CD4-positive, alpha-beta T cell treated with Interleukin-15 for 1 hour (primary cell): ENCODE measurements around the gene FAM131C.
"Not testable (repeated sequence)": the region's sequence is repeated elsewhere in the genome, so short reads cannot be mapped to it uniquely, and the experiment has no call there.

ENCODE experiments used
- DNase-seq: peaks from one replicate; pipeline ENCODE4 v3.0.0-alpha.2; 2020

The FAM131C gene

DNA sequence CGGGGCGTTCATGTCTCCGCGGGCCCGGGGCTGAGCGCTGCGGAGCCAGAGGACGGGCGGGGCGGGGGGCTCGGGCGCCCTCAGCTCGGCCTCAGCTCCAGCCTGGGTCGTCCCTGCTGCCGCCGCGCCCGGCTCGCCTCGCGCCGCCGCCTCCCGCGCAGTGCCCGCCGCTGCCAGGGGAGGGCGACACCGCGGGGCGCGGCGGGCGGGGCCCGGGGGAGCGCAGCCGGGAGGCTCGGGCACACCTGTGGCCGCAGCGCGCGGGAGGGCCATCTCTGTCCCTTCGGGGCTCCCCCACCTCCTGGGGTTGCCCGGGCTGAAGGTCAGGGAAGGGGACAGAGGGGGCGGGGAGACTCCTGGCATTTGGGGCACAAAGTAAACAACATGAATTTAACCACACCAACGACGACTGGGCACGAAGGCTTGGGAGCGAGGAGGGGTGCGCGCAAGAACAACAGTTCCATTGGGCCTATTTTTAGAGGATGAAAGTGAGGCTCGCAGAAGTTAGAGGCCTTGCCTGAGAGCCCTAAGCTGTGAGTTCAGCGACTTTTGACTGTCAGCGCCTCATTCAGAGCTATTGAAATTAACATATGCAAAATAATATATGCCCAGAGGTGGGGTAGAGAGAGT lies at the start of gene FAM131C:
Gene FAM131C, minus strand, starts transcription at position 162 of the 630 bp plus-strand sequence. CDS start 209 bp downstream, outside the sequence.
- no peak for DNase-seq

GRCh38 chr1:16122916-16123315 lies 49.5 kb upstream of the FAM131C start:
- no peak for DNase-seq

DNA sequence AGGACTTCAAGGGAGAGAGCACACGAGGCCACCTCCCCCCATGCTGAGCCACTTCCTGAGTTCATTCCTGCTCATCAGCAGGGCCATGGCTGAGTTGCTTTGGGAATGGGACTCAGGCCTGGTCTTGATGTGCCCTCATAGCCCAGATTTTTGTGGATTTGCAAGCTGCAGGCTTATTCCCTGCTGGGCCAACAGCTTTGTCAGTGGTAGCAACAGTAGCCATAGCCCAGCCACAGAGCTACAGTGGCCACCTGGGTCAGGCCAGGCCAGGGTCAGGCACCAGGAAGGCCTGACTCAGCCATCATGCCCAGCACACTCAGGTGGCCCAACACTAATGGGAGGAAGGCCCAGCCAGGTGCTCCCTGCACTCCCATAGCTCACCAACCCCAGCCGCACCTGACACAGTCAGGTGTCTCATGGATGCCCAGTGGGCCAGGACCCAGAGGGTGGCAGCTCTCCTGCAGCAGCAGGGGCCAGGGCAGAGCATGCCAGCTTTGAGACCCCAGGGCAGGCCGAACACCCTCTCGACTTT lies 49.0 kb upstream of the FAM131C start:
- DNase-seq = no peak

GRCh38 chr1:16120940-16121410 lies 47.5 kb upstream of the FAM131C start:
- DNase-seq = no peak

DNA sequence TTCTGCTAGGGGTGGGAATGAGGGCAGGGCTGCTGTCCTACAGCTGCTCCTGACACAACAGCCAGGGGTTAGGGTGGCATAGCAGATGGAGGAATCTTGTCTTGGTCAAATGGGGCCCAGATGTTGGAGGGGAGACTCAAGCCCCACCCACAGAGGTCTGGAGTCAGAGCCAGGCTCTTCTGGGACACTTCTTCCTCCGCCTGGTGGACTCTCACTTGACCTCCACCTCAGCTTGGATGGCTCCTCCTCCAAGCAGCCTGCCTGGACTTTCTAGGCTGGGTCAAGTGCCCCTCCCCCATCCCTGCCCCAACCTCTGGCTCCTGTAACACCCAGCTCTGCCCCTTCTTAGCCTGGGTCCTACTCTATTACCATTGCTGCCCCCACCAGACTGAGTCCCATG lies 47.0 kb upstream of the FAM131C start:
- no peak for DNase-seq

DNA sequence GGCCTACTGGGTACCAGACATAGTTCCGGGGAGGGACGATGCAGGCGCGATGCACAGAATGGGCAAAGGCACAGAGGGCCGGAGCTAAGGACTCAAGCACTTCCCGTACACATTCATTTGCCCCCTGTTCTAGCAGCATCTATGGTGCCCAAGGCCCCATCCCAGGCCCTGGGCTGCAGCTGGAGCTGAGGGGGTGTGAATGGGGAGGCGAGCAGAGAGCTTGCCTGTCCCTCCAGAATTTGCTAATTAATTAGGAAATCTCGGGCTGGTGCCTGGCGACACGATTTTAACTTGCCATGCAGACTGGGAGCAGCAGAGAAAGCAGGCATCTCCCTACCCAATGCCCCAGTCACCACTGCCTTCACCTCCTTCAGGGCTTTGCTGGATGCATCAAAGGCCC lies 46.5 kb upstream of the FAM131C start:
- no peak for DNase-seq

DNA sequence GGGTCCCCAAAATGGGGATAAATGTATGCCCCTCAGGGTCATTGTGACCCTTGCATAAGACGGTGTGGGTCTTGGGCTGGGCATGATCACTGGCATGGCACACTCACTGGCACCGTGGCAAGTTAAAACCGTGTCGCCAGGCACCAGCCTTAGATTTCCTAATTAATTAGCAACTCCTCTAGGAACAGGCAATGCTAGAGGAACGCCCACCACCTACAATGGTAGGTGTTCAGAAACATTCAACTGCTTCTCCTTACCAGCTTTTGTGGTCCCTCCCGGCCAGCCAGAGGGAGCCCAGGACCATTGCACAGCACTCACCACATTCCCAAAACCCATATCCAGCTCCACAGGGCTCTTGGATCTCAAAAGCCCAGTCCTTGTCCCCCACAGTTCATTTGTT lies 46.1 kb upstream of the FAM131C start:
- no peak for DNase-seq

- no peak for DNase-seq
Measured at GRCh38 chr1:16118706-16119105, 45.3 kb upstream of the FAM131C start.

- DNase-seq = no peak
Measured at GRCh38 chr1:16117936-16118335, 44.5 kb upstream of the FAM131C start.

DNA sequence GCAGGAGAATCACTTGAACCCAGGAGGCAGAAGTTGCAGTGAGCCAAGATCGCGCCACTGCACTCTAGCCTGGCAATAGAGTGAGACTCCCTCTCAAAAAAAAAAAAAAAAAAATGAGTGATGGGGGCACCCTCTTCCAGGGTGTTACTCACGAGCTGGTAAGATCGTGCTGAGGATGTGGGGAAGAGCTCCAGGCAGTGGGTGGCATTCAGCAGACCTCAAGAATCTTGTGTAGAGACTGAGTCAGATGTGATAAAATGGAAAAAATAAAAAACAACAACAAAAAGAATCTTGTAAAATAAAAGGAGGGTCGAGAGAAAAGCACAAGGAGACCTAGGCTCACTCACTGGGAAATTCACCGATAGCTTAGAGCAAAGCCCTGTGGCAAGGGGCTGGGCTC lies 43.9 kb upstream of the FAM131C start:
- DNase-seq = no peak

- DNase-seq = no peak
Measured at GRCh38 chr1:16116625-16117024, 43.2 kb upstream of the FAM131C start.

- no peak for DNase-seq
Measured at GRCh38 chr1:16116002-16116401, 42.6 kb upstream of the FAM131C start.

- no peak for DNase-seq
Measured at GRCh38 chr1:16115468-16115983, 42.1 kb upstream of the FAM131C start.

GRCh38 chr1:16114527-16115467 lies 41.3 kb upstream of the FAM131C start:
- no peak for DNase-seq

- DNase-seq = no peak
Measured at GRCh38 chr1:16112596-16113555, 39.4 kb upstream of the FAM131C start.

GRCh38 chr1:16111771-16112595 lies 38.5 kb upstream of the FAM131C start:
- DNase-seq = no peak

DNA sequence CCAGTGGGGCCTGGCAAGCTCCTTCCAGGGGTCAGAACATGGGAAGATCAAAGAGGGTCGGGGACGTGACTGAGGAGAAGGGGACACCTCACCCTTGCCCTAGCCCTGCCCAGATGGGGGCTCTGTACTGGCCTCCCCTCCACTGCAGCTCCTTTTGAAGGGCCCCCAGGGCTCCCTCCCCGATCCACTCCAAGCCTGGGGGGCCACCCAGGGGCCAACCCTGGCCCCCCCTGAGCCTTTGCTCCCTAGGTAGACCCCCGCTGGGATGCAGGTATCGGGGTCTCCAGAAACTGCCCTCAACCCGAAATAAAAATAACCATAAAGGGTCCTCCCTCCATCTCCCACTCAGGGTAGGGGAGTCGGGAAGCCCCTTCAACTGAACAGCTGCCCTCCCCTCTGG lies 37.4 kb upstream of the FAM131C start:
- DNase-seq = no peak

DNA sequence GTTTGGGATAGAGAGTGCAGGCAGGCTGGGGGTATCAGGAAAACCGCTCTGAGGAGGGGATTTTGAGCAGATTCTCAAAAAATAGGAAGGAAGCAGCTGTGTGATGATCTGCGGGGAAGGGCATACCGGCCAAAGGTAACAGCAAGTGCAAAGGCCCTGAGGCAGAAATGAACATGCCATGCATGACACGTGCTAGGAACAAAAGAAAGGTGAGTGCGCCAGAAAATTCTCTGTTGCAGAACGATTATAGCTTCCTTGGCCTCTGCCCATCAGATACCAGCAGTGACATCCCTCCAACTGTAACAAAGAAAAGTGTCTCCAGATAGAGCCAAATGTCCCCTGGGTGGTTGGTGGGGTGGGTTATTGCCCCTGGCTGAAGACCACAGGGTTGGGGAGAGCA lies 37.0 kb upstream of the FAM131C start:
- no peak for DNase-seq

GRCh38 chr1:16109571-16109970 lies 36.1 kb upstream of the FAM131C start:
- no peak for DNase-seq

DNA sequence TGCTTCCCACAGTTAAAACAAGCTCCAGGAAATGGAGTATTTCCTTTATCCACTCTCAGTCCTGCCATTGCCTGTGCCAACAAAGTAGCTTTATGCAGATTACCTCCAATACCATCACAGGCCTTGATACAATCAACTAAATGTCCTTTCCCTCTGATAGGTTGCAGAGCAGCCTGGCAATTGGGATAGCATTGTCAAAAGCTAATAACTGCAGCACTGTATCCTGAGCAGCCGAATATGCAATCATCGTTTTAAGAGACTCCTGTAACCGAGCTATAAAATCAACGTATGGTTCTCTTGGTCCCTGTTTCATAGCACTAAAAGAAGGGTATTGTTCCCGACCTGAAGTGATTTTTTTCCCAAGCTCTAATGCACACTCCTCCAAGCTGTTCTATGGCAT lies 33.6 kb upstream of the FAM131C start:
- not testable (repeated sequence) for DNase-seq

GRCh38 chr1:16101623-16102022 lies 28.2 kb upstream of the FAM131C start:
- DNase-seq = no peak
